HepG2 (cell line): ENCODE data around the gene ACTR6. TPM values are rescaled to one million over a fixed set of nuclear protein-coding genes. Genes with fewer than 3 reads are reported as not detected.

Source experiments
- ETV5 ChIP-seq: IDR thresholded peaks from 2 replicates; pipeline ENCODE4 v1.6.1; 2018; ENCODE audit warnings: missing biosample characterization, missing genetic modification reagents, inconsistent platforms, borderline replicate concordance
- GPBP1L1 ChIP-seq: sonication (generic); formaldehyde crosslinking; IDR thresholded peaks from 2 replicates; pipeline ENCODE4 v1.5.0; 2020; ENCODE audit warnings: mild to moderate bottlenecking, missing genetic modification reagents
- HES4 ChIP-seq: sonication (generic); formaldehyde crosslinking; IDR thresholded peaks from 2 replicates; pipeline ENCODE4 v1.9.0; 2021; ENCODE audit warnings: mild to moderate bottlenecking, missing genetic modification reagents, borderline replicate concordance
- NPAS2 ChIP-seq: sonication (generic); formaldehyde crosslinking; IDR thresholded peaks from 2 replicates; pipeline ENCODE4 v1.8.0; 2022; ENCODE audit warnings: mild to moderate bottlenecking, missing genetic modification reagents, borderline replicate concordance
- PATZ1 ChIP-seq: sonication (generic); formaldehyde crosslinking; IDR thresholded peaks from 2 replicates; pipeline ENCODE4 v1.4.0; 2020; ENCODE audit warnings: missing genetic modification reagents
- SIN3B ChIP-seq: fragments of 150-350 bp; IDR thresholded peaks from 2 replicates; pipeline ENCODE4 v1.6.1; 2014; ENCODE audit warnings: low read length
- SOX6 ChIP-seq, 2 experiments: fragments of 450-650 bp in 1 of 2; sonication (generic) in 1 of 2; formaldehyde crosslinking in 1 of 2; IDR thresholded peaks; 2 replicates each; pipeline versions ENCODE4 v1.4.0 to v1.6.1; 2017 to 2020; ENCODE audit warnings: antibody characterized with exemption in 1 of 2, mild to moderate bottlenecking in 1 of 2, missing genetic modification reagents in 1 of 2
- TCF12 ChIP-seq, 2 experiments: fragments of 450-650 bp in 1 of 2; sonication (generic) in 1 of 2; formaldehyde crosslinking in 1 of 2; IDR thresholded peaks; 2 replicates each; pipeline versions ENCODE4 v1.6.1 to v1.8.0; 2017 to 2022; ENCODE audit warnings: antibody characterized with exemption in 1 of 2, mild to moderate bottlenecking in 1 of 2, missing genetic modification reagents in 1 of 2, moderate library complexity in 1 of 2
- XBP1 ChIP-seq: sonication (generic); formaldehyde crosslinking; IDR thresholded peaks from 2 replicates; pipeline ENCODE4 v1.5.0; 2020; ENCODE audit warnings: missing genetic modification reagents
- ZFP41 ChIP-seq: sonication (generic); formaldehyde crosslinking; IDR thresholded peaks from 2 replicates; pipeline ENCODE4 v1.4.0; 2020; ENCODE audit warnings: mild to moderate bottlenecking, missing genetic modification reagents, borderline replicate concordance
- ZNF230 ChIP-seq: sonication (generic); formaldehyde crosslinking; IDR thresholded peaks from 2 replicates; pipeline ENCODE4 v1.4.0; 2020; ENCODE audit warnings: mild to moderate bottlenecking, missing genetic modification reagents
- ZNF24 ChIP-seq: fragments of 450-650 bp; IDR thresholded peaks from 2 replicates; pipeline ENCODE4 v1.6.1; 2017; ENCODE audit warnings: antibody characterized with exemption, mild to moderate bottlenecking
- polyA plus RNA-seq, 8 experiments: library from polyadenylated mRNA; depleted of rRNA in 3 of 8; stranded (reverse) in 7 of 8; unstranded in 1 of 8; fragments of >200 nt; fragmentation: Illumina TruSeq in 4 of 8; extraction: Trizol in 4 of 8; gene quantifications; 2 replicates each; pipeline versions ENCODE4 v1.2.1 to v1.2.3, GENCODE V29; 2011 to 2016; ENCODE audit warnings: low read depth in 4 of 8, missing spikeins in 1 of 8, mixed read lengths in 1 of 8; ENCODE audit not compliant: insufficient read depth in 1 of 8
- total RNA-seq, 5 experiments: library from RNA; depleted of rRNA; stranded (reverse); fragments of >200 nt; fragmentation: Illumina TruSeq; extraction: Trizol; gene quantifications; 2 replicates each; pipeline ENCODE4 v1.2.3, GENCODE V29; 2016; ENCODE audit warnings: low read depth in 1 of 5
- TF ChIP-seq, protein P1 (sequence below): sonication (generic); formaldehyde crosslinking; IDR thresholded peaks from 2 replicates; pipeline ENCODE4 v1.4.0; 2020; ENCODE audit warnings: low read depth, mild to moderate bottlenecking, missing genetic modification reagents
- TF ChIP-seq, protein P2 (sequence below): sonication (generic); formaldehyde crosslinking; IDR thresholded peaks from 2 replicates; pipeline ENCODE4 v1.4.0; 2020; ENCODE audit warnings: missing genetic modification reagents
- TF ChIP-seq, protein P3 (sequence below): sonication (generic); formaldehyde crosslinking; IDR thresholded peaks from 2 replicates; pipeline ENCODE4; 2020; ENCODE audit warnings: missing genetic modification reagents, mild to moderate bottlenecking, borderline replicate concordance

Gene ACTR6
- total and polyA plus RNA-seq, 2 of the 13 experiments (the other 11 are each of a cell fraction or from before 2014, with no cell fraction given) = 12.9 to 22.4 TPM

- TF ChIP-seq NPAS2 (CRISPR knock-in tag) (no peak), GPBP1L1 (CRISPR knock-in tag) (no peak), TCF12 (IDR thresholded peaks at IDR 0.05) (no peak), TCF12 (CRISPR knock-in tag; IDR thresholded peaks at IDR 0.05) (no peak), HES4 (CRISPR knock-in tag) (no peak), ETV5 (peak; percentile 92), SIN3B (0 out of 2 replicates have a peak, but pooled peaks have one; percentile 69), XBP1 (CRISPR knock-in tag) (no peak), ZNF230 (CRISPR knock-in tag) (no peak), ZNF24 (no peak), SOX6 (IDR thresholded peaks at IDR 0.05) (no peak), SOX6 (CRISPR knock-in tag; IDR thresholded peaks at IDR 0.05) (no peak), ZFP41 (CRISPR knock-in tag) (no peak), PATZ1 (peak; percentile 54)
- TF ChIP-seq, protein P1, sequence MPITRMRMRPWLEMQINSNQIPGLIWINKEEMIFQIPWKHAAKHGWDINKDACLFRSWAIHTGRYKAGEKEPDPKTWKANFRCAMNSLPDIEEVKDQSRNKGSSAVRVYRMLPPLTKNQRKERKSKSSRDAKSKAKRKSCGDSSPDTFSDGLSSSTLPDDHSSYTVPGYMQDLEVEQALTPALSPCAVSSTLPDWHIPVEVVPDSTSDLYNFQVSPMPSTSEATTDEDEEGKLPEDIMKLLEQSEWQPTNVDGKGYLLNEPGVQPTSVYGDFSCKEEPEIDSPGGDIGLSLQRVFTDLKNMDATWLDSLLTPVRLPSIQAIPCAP (CRISPR knock-in tag) = no peak
- TF ChIP-seq, protein P2, sequence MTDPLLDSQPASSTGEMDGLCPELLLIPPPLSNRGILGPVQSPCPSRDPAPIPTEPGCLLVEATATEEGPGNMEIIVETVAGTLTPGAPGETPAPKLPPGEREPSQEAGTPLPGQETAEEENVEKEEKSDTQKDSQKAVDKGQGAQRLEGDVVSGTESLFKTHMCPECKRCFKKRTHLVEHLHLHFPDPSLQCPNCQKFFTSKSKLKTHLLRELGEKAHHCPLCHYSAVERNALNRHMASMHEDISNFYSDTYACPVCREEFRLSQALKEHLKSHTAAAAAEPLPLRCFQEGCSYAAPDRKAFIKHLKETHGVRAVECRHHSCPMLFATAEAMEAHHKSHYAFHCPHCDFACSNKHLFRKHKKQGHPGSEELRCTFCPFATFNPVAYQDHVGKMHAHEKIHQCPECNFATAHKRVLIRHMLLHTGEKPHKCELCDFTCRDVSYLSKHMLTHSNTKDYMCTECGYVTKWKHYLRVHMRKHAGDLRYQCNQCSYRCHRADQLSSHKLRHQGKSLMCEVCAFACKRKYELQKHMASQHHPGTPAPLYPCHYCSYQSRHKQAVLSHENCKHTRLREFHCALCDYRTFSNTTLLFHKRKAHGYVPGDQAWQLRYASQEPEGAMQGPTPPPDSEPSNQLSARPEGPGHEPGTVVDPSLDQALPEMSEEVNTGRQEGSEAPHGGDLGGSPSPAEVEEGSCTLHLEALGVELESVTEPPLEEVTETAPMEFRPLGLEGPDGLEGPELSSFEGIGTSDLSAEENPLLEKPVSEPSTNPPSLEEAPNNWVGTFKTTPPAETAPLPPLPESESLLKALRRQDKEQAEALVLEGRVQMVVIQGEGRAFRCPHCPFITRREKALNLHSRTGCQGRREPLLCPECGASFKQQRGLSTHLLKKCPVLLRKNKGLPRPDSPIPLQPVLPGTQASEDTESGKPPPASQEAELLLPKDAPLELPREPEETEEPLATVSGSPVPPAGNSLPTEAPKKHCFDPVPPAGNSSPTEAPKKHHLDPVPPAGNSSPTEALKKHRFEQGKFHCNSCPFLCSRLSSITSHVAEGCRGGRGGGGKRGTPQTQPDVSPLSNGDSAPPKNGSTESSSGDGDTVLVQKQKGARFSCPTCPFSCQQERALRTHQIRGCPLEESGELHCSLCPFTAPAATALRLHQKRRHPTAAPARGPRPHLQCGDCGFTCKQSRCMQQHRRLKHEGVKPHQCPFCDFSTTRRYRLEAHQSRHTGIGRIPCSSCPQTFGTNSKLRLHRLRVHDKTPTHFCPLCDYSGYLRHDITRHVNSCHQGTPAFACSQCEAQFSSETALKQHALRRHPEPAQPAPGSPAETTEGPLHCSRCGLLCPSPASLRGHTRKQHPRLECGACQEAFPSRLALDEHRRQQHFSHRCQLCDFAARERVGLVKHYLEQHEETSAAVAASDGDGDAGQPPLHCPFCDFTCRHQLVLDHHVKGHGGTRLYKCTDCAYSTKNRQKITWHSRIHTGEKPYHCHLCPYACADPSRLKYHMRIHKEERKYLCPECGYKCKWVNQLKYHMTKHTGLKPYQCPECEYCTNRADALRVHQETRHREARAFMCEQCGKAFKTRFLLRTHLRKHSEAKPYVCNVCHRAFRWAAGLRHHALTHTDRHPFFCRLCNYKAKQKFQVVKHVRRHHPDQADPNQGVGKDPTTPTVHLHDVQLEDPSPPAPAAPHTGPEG = no peak; the same call in 1 of the 2 replicates
- TF ChIP-seq, protein P3, sequence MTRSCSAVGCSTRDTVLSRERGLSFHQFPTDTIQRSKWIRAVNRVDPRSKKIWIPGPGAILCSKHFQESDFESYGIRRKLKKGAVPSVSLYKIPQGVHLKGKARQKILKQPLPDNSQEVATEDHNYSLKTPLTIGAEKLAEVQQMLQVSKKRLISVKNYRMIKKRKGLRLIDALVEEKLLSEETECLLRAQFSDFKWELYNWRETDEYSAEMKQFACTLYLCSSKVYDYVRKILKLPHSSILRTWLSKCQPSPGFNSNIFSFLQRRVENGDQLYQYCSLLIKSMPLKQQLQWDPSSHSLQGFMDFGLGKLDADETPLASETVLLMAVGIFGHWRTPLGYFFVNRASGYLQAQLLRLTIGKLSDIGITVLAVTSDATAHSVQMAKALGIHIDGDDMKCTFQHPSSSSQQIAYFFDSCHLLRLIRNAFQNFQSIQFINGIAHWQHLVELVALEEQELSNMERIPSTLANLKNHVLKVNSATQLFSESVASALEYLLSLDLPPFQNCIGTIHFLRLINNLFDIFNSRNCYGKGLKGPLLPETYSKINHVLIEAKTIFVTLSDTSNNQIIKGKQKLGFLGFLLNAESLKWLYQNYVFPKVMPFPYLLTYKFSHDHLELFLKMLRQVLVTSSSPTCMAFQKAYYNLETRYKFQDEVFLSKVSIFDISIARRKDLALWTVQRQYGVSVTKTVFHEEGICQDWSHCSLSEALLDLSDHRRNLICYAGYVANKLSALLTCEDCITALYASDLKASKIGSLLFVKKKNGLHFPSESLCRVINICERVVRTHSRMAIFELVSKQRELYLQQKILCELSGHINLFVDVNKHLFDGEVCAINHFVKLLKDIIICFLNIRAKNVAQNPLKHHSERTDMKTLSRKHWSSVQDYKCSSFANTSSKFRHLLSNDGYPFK (CRISPR knock-in tag) = no peak; the same call in 1 of the 2 replicates
These were observed at the start of gene ACTR6 (continued) for GRCh38 chr12:100200463-100201181.
